Measurements from ENCODE around the gene DACT3. TPM values are rescaled to one million over a fixed set of nuclear protein-coding genes. Genes with fewer than 3 reads are reported as not detected.

The DACT3 gene
- total RNA-seq, 1 donor from 2014 or later = 14.1 TPM

- DNase-seq (no peak), ATAC-seq (no peak)
- intact Hi-C loops (cut with micrococcal nuclease) = no loop called here
Measured at GRCh38 chr19:46620267-46620666, 40.7 kb downstream of the DACT3 start.

- intact Hi-C loops (cut with micrococcal nuclease) = no loop called here
- peak; percentile 30 for ATAC-seq
- DNase-seq = peak; percentile 23
Measured at GRCh38 chr19:46618670-46619231, 42.2 kb downstream of the DACT3 start.

- DNase-seq (peak; percentile 7), ATAC-seq (no peak)
- intact Hi-C loops (cut with micrococcal nuclease) = loop anchor here (2.0 kb wide), 1 partner anchor 45 kb away; no protein-coding TSS in a partner anchor
Measured at GRCh38 chr19:46617601-46618000, 43.4 kb downstream of the DACT3 start.

- peak; percentile 84 for DNase-seq
- intact Hi-C loops (cut with micrococcal nuclease) = loop anchor here (2.0 kb wide), 1 partner anchor 46 kb away; no protein-coding TSS in a partner anchor
- ATAC-seq = peak; percentile 70
Measured at GRCh38 chr19:46616631-46617322, 44.2 kb downstream of the DACT3 start.

GRCh38 chr19:46615966-46616365, 45.0 kb downstream of the DACT3 start:
- intact Hi-C loops (cut with micrococcal nuclease) = loop anchor here (2.0 kb wide), 1 partner anchor 47 kb away; no protein-coding TSS in a partner anchor
- ATAC-seq (no peak), DNase-seq (peak; percentile 3)

- DNase-seq (peak; percentile 91), ATAC-seq (peak; percentile 76)
- intact Hi-C loops (cut with micrococcal nuclease) = no loop called here
Measured at GRCh38 chr19:46614114-46614722, 46.8 kb downstream of the DACT3 start.

- intact Hi-C loops (cut with micrococcal nuclease) = no loop called here
- ATAC-seq (no peak), DNase-seq (peak; percentile 30)
Measured at GRCh38 chr19:46613525-46613924, 47.5 kb downstream of the DACT3 start.

GRCh38 chr19:46611776-46612175, 49.2 kb downstream of the DACT3 start:
- DNase-seq = peak; percentile 25
- intact Hi-C loops (cut with micrococcal nuclease) = no loop called here
- no peak for ATAC-seq

- ATAC-seq = no peak
- DNase-seq = peak; percentile 23
- intact Hi-C loops (cut with micrococcal nuclease) = no loop called here
Measured at GRCh38 chr19:46610851-46611770, 49.9 kb downstream of the DACT3 start.

GRCh38 chr19:46610413-46610775, 50.6 kb downstream of the DACT3 start:
- DNase-seq (peak; percentile 6), ATAC-seq (no peak)
- intact Hi-C loops (cut with micrococcal nuclease) = no loop called here

- DNase-seq = peak; percentile 26
- no peak for ATAC-seq
- intact Hi-C loops (cut with micrococcal nuclease) = no loop called here
Measured at GRCh38 chr19:46609511-46610412, 51.2 kb downstream of the DACT3 start.

- peak; percentile 28 for DNase-seq
- intact Hi-C loops (cut with micrococcal nuclease) = no loop called here
- ATAC-seq = no peak
Measured at GRCh38 chr19:46608581-46609345, 52.2 kb downstream of the DACT3 start.

GRCh38 chr19:46608178-46608577, 52.8 kb downstream of the DACT3 start:
- intact Hi-C loops (cut with micrococcal nuclease) = no loop called here
- ATAC-seq (no peak), DNase-seq (peak; percentile 27)

GRCh38 chr19:46607448-46607841, 53.5 kb downstream of the DACT3 start:
- intact Hi-C loops (cut with micrococcal nuclease) = no loop called here
- ATAC-seq = no peak
- DNase-seq = peak; percentile 21

GRCh38 chr19:46606681-46607447, 54.1 kb downstream of the DACT3 start:
- intact Hi-C loops (cut with micrococcal nuclease) = no loop called here
- DNase-seq = peak; percentile 21
- ATAC-seq = no peak

GRCh38 chr19:46606019-46606418, 55.0 kb downstream of the DACT3 start:
- intact Hi-C loops (cut with micrococcal nuclease) = no loop called here
- DNase-seq (no peak), ATAC-seq (no peak)

GRCh38 chr19:46605356-46605821, 55.6 kb downstream of the DACT3 start:
- intact Hi-C loops (cut with micrococcal nuclease) = no loop called here
- ATAC-seq (no peak), DNase-seq (no peak)

Data from left ventricle myocardium superior (tissue), 1 donor.